OCI-LY1 (cell line): ENCODE measurements around the gene HAND2.

ENCODE experiments used
- H2AFZ ChIP-seq: fragments of 200-600 bp; sonication (generic), shearing (Covaris generic); 2 replicates; pipeline ENCODE4 v1.6.0; 2014; ENCODE audit warnings: antibody characterized with exemption, mild to moderate bottlenecking, low read length
- H3F3A ChIP-seq: fragments of 200-600 bp; sonication (generic), shearing (Covaris generic); 2 replicates; pipeline ENCODE4 v1.6.0; 2014; ENCODE audit warnings: mild to moderate bottlenecking, antibody characterized with exemption, low read length, moderate library complexity; ENCODE audit not compliant: insufficient read depth
- H3K27ac ChIP-seq: fragments of 200-600 bp; sonication (generic); 2 replicates; pipeline ENCODE4 v1.5.1; 2014; ENCODE audit warnings: low read length, mixed run types, mild to moderate bottlenecking, low read depth; ENCODE audit not compliant: poor library complexity, severe bottlenecking
- H3K27me3 ChIP-seq: fragments of 200-600 bp; sonication (generic); 2 replicates; pipeline ENCODE4 v1.6.0; 2014; ENCODE audit warnings: antibody characterized with exemption, mild to moderate bottlenecking, low read length, moderate library complexity; ENCODE audit not compliant: insufficient read depth
- H3K36me3 ChIP-seq: fragments of 200-600 bp; sonication (generic); 2 replicates; pipeline ENCODE4 v1.6.1; 2014; ENCODE audit warnings: mild to moderate bottlenecking, antibody characterized with exemption, low read length, moderate library complexity, mixed read lengths; ENCODE audit not compliant: insufficient read depth
- H3K4me1 ChIP-seq: fragments of 200-600 bp; sonication (generic); 2 replicates; pipeline ENCODE4 v1.5.1; 2014; ENCODE audit warnings: mild to moderate bottlenecking, low read length, moderate library complexity; ENCODE audit not compliant: insufficient read depth, severe bottlenecking
- H3K4me2 ChIP-seq: fragments of 200-600 bp; sonication (generic), shearing (Covaris generic); 2 replicates; pipeline ENCODE4 v1.6.1; 2014; ENCODE audit warnings: low read length
- H3K4me3 ChIP-seq: fragments of 200-600 bp; sonication (generic); 2 replicates; pipeline ENCODE4 v1.5.1; 2014; ENCODE audit warnings: low read length, low read depth, mild to moderate bottlenecking, mixed read lengths; ENCODE audit not compliant: poor library complexity, severe bottlenecking
- H3K79me2 ChIP-seq: fragments of 200-600 bp; shearing (Covaris generic); 2 replicates; pipeline ENCODE4 v1.6.1; 2016; ENCODE audit warnings: mixed run types, low read length, mixed read lengths; ENCODE audit not compliant: insufficient read depth
- H3K9ac ChIP-seq: fragments of 200-600 bp; sonication (generic), shearing (Covaris generic); 2 replicates; pipeline ENCODE4 v1.6.1; 2014; ENCODE audit warnings: mild to moderate bottlenecking, low read length, mixed read lengths
- H3K9me2 ChIP-seq: fragments of 200-600 bp; sonication (generic), shearing (Covaris generic); 2 replicates; pipeline ENCODE4 v1.6.1; 2014; ENCODE audit warnings: low read depth, mild to moderate bottlenecking, low read length, mixed read lengths
- H3K9me3 ChIP-seq: fragments of 200-600 bp; shearing (Covaris generic); 2 replicates; pipeline ENCODE4 v1.6.1; 2014; ENCODE audit warnings: low read length, mixed read lengths
- H4K20me1 ChIP-seq: fragments of 200-600 bp; sonication (generic), shearing (Covaris generic); 2 replicates; pipeline ENCODE4 v1.6.0; 2016; ENCODE audit warnings: mild to moderate bottlenecking, low read length; ENCODE audit not compliant: insufficient read depth
- EZH2 ChIP-seq: fragments of 200-600 bp; sonication (generic), shearing (Covaris generic); IDR thresholded peaks from 2 replicates; pipeline ENCODE4 v1.8.0; 2017; ENCODE audit warnings: borderline replicate concordance, mixed run types, mild to moderate bottlenecking, antibody characterized with exemption, low read length, moderate library complexity, mixed read lengths
- TF ChIP-seq, protein P1 (sequence below): fragments of 200-600 bp; sonication (generic), shearing (Covaris generic); IDR thresholded peaks from 2 replicates; pipeline ENCODE4 v1.5.1; 2017; ENCODE audit warnings: mild to moderate bottlenecking, antibody characterized with exemption, low read length, moderate library complexity, mixed read lengths

HAND2 gene

DNA sequence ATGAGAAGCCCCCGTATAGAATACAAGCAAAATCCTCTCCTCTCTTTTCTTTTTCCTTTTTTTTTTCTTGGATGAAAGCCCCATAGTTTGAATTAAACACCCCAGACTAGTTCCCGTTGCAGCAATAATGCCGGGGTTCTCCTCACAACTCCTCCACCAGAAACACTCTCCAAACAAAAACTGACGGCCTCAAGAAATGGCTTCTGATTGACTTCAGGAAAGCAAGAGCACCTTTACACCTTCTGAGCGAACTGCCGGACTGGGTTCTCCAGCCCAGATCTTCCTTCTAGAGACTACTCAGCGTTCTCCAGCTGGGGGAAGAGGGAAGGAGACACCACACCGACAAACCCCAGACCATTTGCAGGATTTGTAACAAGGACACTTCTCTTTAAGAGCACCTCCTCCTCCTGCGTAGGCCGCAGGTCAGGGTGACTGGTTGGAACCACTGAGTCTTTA lies 4.0 kb downstream of the HAND2 start:
- H3K9ac ChIP-seq, result no peak overlapping the region
- H3K79me2 ChIP-seq, result no peaks in the 10 kb centered on the region
- no peak overlapping the region for H3K27ac ChIP-seq
- H3K36me3 ChIP-seq, result no peaks in the 10 kb centered on the region
- H3K4me2 ChIP-seq, result no peak overlapping the region
- no peaks in the 10 kb centered on the region for H4K20me1 ChIP-seq
- H3K9me2 ChIP-seq, result no peaks in the 10 kb centered on the region
- H3K9me3 ChIP-seq, result no peaks in the 10 kb centered on the region
- H3K4me1 ChIP-seq, result no peaks in the 10 kb centered on the region
- H2AFZ ChIP-seq, result no peak overlapping the region
- no peaks in the 10 kb centered on the region for H3F3A ChIP-seq
- H3K4me3 ChIP-seq, result no peak overlapping the region
- TF ChIP-seq, protein P1, sequence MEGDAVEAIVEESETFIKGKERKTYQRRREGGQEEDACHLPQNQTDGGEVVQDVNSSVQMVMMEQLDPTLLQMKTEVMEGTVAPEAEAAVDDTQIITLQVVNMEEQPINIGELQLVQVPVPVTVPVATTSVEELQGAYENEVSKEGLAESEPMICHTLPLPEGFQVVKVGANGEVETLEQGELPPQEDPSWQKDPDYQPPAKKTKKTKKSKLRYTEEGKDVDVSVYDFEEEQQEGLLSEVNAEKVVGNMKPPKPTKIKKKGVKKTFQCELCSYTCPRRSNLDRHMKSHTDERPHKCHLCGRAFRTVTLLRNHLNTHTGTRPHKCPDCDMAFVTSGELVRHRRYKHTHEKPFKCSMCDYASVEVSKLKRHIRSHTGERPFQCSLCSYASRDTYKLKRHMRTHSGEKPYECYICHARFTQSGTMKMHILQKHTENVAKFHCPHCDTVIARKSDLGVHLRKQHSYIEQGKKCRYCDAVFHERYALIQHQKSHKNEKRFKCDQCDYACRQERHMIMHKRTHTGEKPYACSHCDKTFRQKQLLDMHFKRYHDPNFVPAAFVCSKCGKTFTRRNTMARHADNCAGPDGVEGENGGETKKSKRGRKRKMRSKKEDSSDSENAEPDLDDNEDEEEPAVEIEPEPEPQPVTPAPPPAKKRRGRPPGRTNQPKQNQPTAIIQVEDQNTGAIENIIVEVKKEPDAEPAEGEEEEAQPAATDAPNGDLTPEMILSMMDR, result no peak
- TF ChIP-seq EZH2, result no peak
- H3K27me3 ChIP-seq, result 0 out of 2 replicates have a peak, but pooled peaks cover 3% of the 10 kb centered on the region

DNA sequence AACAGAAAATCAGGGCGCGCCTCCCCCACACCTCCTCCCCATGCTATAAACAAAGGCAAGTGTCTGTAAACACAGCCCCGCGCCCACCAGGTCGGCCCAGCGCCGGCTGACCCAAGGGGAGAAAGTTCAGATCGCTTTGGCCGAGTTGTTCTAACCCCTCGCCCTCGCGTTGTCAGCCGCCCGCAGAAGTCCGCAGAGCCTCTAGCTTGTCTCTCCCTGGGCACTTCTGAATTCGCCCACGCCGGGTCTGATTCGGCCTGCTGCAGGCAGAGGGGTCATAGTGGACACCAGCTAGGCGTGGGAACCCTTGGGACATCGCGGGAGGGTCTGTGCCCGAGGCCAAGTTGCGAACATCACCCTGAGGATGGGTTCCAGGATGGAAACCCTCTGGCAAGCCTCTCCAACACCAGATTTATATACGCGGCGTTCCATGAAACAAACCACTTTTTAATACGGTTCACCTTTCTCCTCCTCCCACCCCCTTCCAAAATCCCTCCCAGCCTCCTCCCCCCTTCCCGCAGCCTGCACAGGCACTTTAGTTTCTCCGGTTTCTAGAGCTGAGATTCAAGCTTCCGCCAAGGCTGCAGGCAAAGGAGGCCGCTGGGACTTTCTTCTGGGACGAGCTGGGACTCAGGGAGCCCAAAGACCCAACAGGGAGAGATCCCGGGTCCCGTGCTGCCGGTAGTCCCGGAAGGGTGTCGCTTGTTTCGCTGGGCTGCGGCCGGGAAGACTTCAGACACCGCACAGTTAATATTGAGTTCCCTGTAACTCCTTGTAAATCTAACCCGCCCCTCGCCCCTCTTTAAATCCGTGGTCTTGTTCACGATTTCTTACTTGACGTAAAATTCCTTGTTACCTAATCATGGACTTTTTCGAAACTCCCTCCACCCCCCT lies 4.7 kb downstream of the HAND2 start:
- no peak overlapping the region for H3K4me3 ChIP-seq
- H3K9me3 ChIP-seq, result no peaks in the 10 kb centered on the region
- H3K9me2 ChIP-seq, result no peaks in the 10 kb centered on the region
- no peaks in the 10 kb centered on the region for H3K36me3 ChIP-seq
- H3K9ac ChIP-seq, result no peak overlapping the region
- TF ChIP-seq, protein P1, result no peak
- TF ChIP-seq EZH2, result no peak
- H3K4me1 ChIP-seq, result no peaks in the 10 kb centered on the region
- no peak overlapping the region for H2AFZ ChIP-seq
- no peaks in the 10 kb centered on the region for H3F3A ChIP-seq
- 0 out of 2 replicates have a peak, but pooled peaks cover 3% of the 10 kb centered on the region for H3K27me3 ChIP-seq
- no peak overlapping the region for H3K27ac ChIP-seq
- no peaks in the 10 kb centered on the region for H3K79me2 ChIP-seq
- no peaks in the 10 kb centered on the region for H4K20me1 ChIP-seq
- H3K4me2 ChIP-seq, result no peak overlapping the region

DNA sequence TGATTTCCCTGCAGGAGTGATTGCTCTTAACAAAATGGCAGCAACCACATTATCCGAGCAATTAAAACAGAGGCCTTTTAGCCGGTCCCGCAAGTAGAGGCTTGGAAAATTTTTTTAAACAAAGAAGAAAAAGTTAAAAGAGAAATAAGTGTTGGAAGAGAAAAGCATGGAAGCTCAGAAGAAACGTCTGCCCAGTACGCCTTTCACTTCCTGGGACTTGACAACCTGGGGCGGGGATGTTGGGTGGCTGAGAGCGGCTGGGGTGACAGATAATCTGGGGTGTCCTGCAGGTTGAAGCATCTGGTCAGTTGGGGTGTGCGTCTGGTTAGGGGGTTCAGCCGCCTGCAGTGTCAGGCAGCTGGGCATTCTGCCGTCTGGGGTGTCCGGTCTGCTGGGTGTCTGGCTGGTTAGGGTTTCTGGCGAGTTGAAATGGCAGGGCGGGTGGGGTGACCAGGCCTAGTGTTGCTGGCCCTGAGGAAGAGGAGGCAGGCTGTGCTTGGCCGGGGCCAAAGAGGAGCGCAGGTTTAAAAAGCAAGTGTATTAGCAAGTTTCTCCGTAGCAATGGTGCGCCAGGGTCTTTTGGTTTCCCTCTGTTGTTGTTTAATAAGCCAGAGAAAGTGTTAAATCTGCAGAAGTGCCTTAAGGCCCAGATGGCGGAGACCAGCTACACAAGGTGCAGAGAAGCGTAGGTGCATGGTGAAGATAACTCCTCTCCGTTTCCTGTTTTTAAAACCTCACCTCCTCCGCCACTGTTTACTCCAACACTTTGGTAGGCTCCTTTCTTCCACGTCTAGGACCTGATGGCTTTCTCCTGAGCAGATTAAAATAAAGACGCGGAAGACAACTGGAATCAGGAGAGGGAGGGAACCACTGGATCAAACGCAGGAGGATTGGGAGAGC lies 5.6 kb downstream of the HAND2 start:
- no peaks in the 10 kb centered on the region for H4K20me1 ChIP-seq
- no peak overlapping the region for H3K27ac ChIP-seq
- no peaks in the 10 kb centered on the region for H3K4me1 ChIP-seq
- no peaks in the 10 kb centered on the region for H3K79me2 ChIP-seq
- no peak for TF ChIP-seq EZH2
- TF ChIP-seq, protein P1, result no peak
- H3K9ac ChIP-seq, result no peak overlapping the region
- no peaks in the 10 kb centered on the region for H3F3A ChIP-seq
- no peaks in the 10 kb centered on the region for H3K9me2 ChIP-seq
- 0 out of 2 replicates have a peak, but pooled peaks cover 3% of the 10 kb centered on the region for H3K27me3 ChIP-seq
- no peaks in the 10 kb centered on the region for H3K36me3 ChIP-seq
- no peak overlapping the region for H2AFZ ChIP-seq
- H3K4me2 ChIP-seq, result no peak overlapping the region
- no peak overlapping the region for H3K4me3 ChIP-seq
- H3K9me3 ChIP-seq, result no peaks in the 10 kb centered on the region
